Mucosa of rectum (tissue), 2 donors: Measurements from ENCODE around the gene UNC93B1.
A peak's percentile ranks its signal among the peaks of the same experiment; 100 is the strongest.

Source experiments
- H3K27ac ChIP-seq, 2 donors: one replicate each; pipeline ENCODE4 v1.7.0; 2013; ENCODE audit warnings: inconsistent platforms in 2 of 2, low read depth in 2 of 2, low read length in 2 of 2
- H3K27me3 ChIP-seq, 2 donors: one replicate each; pipeline ENCODE4 v1.7.0; 2013; ENCODE audit warnings: low read length in 2 of 2; ENCODE audit not compliant: control insufficient read depth in 2 of 2, insufficient read depth in 2 of 2
- H3K36me3 ChIP-seq, 2 donors: one replicate each; pipeline ENCODE4 v1.7.0; 2013; ENCODE audit warnings: low read length in 2 of 2; ENCODE audit not compliant: control insufficient read depth in 2 of 2, insufficient read depth in 2 of 2
- H3K4me1 ChIP-seq, 2 donors: one replicate each; pipeline ENCODE4 v1.7.0; 2013; ENCODE audit warnings: low read length in 2 of 2, mild to moderate bottlenecking in 1 of 2; ENCODE audit not compliant: control insufficient read depth in 2 of 2, insufficient read depth in 2 of 2
- H3K4me3 ChIP-seq, 2 donors: one replicate each; pipeline ENCODE4 v1.7.0; 2013; ENCODE audit warnings: low read length in 2 of 2
- H3K9ac ChIP-seq, 2 donors: one replicate each; pipeline ENCODE4 v1.7.0; 2013; ENCODE audit warnings: low read length in 2 of 2, low read depth in 1 of 2, mild to moderate bottlenecking in 1 of 2
- H3K9me3 ChIP-seq, 2 donors: one replicate each; pipeline ENCODE4 v1.7.0; 2013; ENCODE audit warnings: low read length in 2 of 2; ENCODE audit not compliant: control insufficient read depth in 2 of 2
- donor health status: healthy.
- donor health status: Normal muscosa, but diverticular disease.

UNC93B1 gene

GRCh38 chr11:68014947-68015447, 11.1 kb upstream of the UNC93B1 start:
- Histone ChIP-seq H3K36me3 (no peaks in the 10 kb centered on the region), H3K9me3 (no peaks in the 10 kb centered on the region), H3K4me3 (peak overlapping the region in 1 of 2 donors; percentile 12), H3K27ac (peak overlapping the region; percentile 61 to 69), H3K27me3 (no peaks in the 10 kb centered on the region), H3K4me1 (peaks cover 24 to 39% of the 10 kb centered on the region in 2 donors), H3K9ac (no peak overlapping the region)

- Histone ChIP-seq H3K9me3 (no peaks in the 10 kb centered on the region), H3K9ac (peak overlapping the region; percentile 17 to 51), H3K27ac (peak overlapping the region; percentile 61 to 69), H3K4me3 (peak overlapping the region in 1 of 2 donors; percentile 12), H3K36me3 (no peaks in the 10 kb centered on the region), H3K4me1 (peaks cover 30 to 46% of the 10 kb centered on the region in 2 donors), H3K27me3 (no peaks in the 10 kb centered on the region)
Measured at GRCh38 chr11:68014157-68014946, 10.5 kb upstream of the UNC93B1 start.

DNA sequence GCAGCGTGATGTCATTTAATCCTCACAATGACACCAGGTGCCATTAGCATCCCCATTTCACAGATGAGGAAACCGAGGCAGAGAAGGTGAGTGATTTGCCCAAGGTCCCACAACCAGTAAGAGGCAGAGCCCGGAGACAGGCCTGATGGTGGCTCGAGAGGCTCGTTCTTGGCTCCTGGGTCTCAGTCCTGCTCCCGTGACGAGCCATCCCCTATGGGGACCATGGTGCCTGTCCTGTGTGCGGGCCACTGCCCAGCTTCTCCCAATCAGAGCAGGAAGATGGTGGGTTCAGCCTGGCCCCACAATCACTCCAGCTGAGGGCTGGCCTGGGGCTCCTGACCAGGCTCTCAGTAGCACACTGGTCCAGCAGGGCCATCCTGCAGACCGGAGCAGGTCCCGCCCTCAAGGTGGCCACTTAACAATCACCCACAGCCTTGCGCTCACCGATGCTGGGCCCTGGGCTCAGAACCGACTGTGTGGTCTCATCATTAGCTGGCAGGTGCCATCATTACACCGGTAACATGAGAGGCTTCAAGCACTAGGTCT, 9.8 kb upstream of the UNC93B1 start:
- Histone ChIP-seq H3K36me3 (no peaks in the 10 kb centered on the region), H3K27ac (peak overlapping the region; percentile 61 to 69), H3K4me3 (no peak overlapping the region), H3K4me1 (peaks cover 37 to 52% of the 10 kb centered on the region in 2 donors), H3K9me3 (no peaks in the 10 kb centered on the region), H3K9ac (peak overlapping the region in 1 of 2 donors; percentile 51), H3K27me3 (no peaks in the 10 kb centered on the region)

GRCh38 chr11:68012843-68013610, 9.1 kb upstream of the UNC93B1 start:
- no peak overlapping the region for H3K4me3 ChIP-seq
- H3K36me3 ChIP-seq: no peaks in the 10 kb centered on the region
- no peaks in the 10 kb centered on the region for H3K9me3 ChIP-seq
- peak overlapping the region in 1 of 2 donors; percentile 50 for H3K27ac ChIP-seq
- no peak overlapping the region for H3K9ac ChIP-seq
- H3K27me3 ChIP-seq: no peaks in the 10 kb centered on the region
- H3K4me1 ChIP-seq: peaks cover 43 to 59% of the 10 kb centered on the region in 2 donors

GRCh38 chr11:68012044-68012842, 8.3 kb upstream of the UNC93B1 start:
- no peak overlapping the region for H3K4me3 ChIP-seq
- no peaks in the 10 kb centered on the region for H3K27me3 ChIP-seq
- H3K9me3 ChIP-seq: no peaks in the 10 kb centered on the region
- H3K4me1 ChIP-seq: peaks cover 45 to 60% of the 10 kb centered on the region in 2 donors
- H3K27ac ChIP-seq: peak overlapping the region in 1 of 2 donors; percentile 50
- H3K36me3 ChIP-seq: no peaks in the 10 kb centered on the region
- H3K9ac ChIP-seq: no peak overlapping the region

- H3K9ac ChIP-seq: peak overlapping the region; percentile 32 to 44
- no peaks in the 10 kb centered on the region for H3K9me3 ChIP-seq
- peaks cover 45 to 53% of the 10 kb centered on the region in 2 donors for H3K4me1 ChIP-seq
Measured at GRCh38 chr11:68011051-68011943, 7.4 kb upstream of the UNC93B1 start.

GRCh38 chr11:68010090-68011041, 6.5 kb upstream of the UNC93B1 start, which contains the start of gene ALDH3B1:
ALDH3B1 (plus strand) TSS chr11:68010327; CDS start chr11:68015298, 4,971 bp downstream.
- H3K4me3 ChIP-seq: peak within 1 kb of the TSS; percentile 51 to 66
- no peaks in the 10 kb centered on the region for H3K27me3 ChIP-seq
- peak within 1 kb of the TSS; percentile 94 to 97 for H3K27ac ChIP-seq
- H3K36me3 ChIP-seq: no peaks in the 10 kb centered on the region
- H3K4me1 ChIP-seq: peaks cover 45 to 53% of the 10 kb centered on the region in 2 donors
- no peaks in the 10 kb centered on the region for H3K9me3 ChIP-seq
- peak within 1 kb of the TSS; percentile 76 to 80 for H3K9ac ChIP-seq

More at GRCh38 chr11:68011051-68011943, 7.4 kb upstream of the UNC93B1 start:
- H3K27ac ChIP-seq: peak overlapping the region; percentile 94 to 97
- no peaks in the 10 kb centered on the region for H3K27me3 ChIP-seq
- peak overlapping the region; percentile 51 to 66 for H3K4me3 ChIP-seq
- H3K36me3 ChIP-seq: no peaks in the 10 kb centered on the region

DNA sequence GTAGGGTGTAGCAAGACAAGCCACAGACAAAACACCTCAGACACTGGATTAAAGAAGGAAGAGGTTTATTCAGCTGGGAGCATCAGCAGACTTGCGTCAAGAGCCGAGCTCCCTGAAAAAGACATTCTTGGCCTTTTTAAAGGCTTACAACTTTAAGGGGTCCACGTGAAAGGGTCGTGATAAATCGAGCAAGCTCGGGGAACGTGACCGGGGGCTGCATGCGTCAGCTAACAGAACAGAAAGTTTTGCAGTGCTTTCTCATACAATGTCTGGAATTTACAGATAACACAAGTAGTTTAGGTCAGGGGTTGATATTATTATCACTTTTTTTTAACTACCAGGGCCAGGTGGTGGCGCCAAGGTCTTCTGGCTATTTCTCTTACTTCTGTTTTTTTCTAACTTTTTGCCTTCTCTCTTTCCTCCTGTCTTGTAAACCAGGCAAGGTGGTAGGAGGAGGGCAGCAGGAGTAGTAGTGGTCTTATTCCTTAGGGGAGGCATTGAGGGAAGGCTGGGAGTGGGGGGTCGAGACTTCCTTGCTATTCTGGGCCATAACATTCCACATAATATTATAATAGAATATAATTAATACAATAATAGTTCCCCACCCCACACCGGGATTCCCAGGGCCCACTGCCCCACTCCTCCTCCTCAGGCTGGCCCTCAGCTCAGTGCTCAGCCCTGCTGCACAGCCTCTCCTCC, 5.6 kb upstream of the UNC93B1 start:
- H3K27ac ChIP-seq: peak overlapping the region; percentile 94 to 97
- H3K27me3 ChIP-seq: no peaks in the 10 kb centered on the region
- no peaks in the 10 kb centered on the region for H3K36me3 ChIP-seq
- peak overlapping the region; percentile 76 to 80 for H3K9ac ChIP-seq
- H3K9me3 ChIP-seq: no peaks in the 10 kb centered on the region
- H3K4me1 ChIP-seq: peaks cover 40 to 48% of the 10 kb centered on the region in 2 donors
- peak overlapping the region; percentile 51 to 66 for H3K4me3 ChIP-seq
